PC-9 (cell line): ENCODE measurements around the gene SPARC.

Experiments
- EZH2 ChIP-seq: fragments of 200-600 bp; sonication (generic); IDR thresholded peaks from 2 replicates; pipeline ENCODE4 v1.8.0; 2017; ENCODE audit warnings: antibody characterized with exemption, low read depth
- TF ChIP-seq, protein P1 (sequence below): fragments of 200-600 bp; sonication (generic); conservative IDR thresholded peaks from 2 replicates; pipeline ENCODE4 v1.6.1; 2017; ENCODE audit warnings: mixed run types, antibody characterized with exemption, mild to moderate bottlenecking, moderate library complexity

GRCh38 chr5:151683986-151684588 lies 2.6 kb downstream of the SPARC start:
- TF ChIP-seq, protein P1, sequence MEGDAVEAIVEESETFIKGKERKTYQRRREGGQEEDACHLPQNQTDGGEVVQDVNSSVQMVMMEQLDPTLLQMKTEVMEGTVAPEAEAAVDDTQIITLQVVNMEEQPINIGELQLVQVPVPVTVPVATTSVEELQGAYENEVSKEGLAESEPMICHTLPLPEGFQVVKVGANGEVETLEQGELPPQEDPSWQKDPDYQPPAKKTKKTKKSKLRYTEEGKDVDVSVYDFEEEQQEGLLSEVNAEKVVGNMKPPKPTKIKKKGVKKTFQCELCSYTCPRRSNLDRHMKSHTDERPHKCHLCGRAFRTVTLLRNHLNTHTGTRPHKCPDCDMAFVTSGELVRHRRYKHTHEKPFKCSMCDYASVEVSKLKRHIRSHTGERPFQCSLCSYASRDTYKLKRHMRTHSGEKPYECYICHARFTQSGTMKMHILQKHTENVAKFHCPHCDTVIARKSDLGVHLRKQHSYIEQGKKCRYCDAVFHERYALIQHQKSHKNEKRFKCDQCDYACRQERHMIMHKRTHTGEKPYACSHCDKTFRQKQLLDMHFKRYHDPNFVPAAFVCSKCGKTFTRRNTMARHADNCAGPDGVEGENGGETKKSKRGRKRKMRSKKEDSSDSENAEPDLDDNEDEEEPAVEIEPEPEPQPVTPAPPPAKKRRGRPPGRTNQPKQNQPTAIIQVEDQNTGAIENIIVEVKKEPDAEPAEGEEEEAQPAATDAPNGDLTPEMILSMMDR = no peak
- no peak for TF ChIP-seq EZH2
